Left ventricle myocardium inferior (tissue), 1 donor: ENCODE results near the gene DDX18. TPM values are rescaled to one million over a fixed set of nuclear protein-coding genes. Genes with fewer than 3 reads are reported as not detected.

Experiments
- DNase-seq: peaks from one replicate; pipeline ENCODE4 v3.0.0-alpha.2; 2020
- H3K27ac ChIP-seq: fragments of 200-600 bp; replicated peaks from 2 replicates; pipeline ENCODE4 v1.8.0; 2021
- H3K27me3 ChIP-seq: fragments of 200-600 bp; 2 replicates; pipeline ENCODE4 v1.8.0; 2021; ENCODE audit warnings: low read depth
- H3K36me3 ChIP-seq: fragments of 200-600 bp; 2 replicates; pipeline ENCODE4 v1.8.0; 2021
- H3K4me1 ChIP-seq: fragments of 200-600 bp; 2 replicates; pipeline ENCODE4 v1.8.0; 2021
- H3K4me3 ChIP-seq: fragments of 200-600 bp; 2 replicates; pipeline ENCODE4 v1.8.0; 2021; ENCODE audit warnings: mild to moderate bottlenecking, moderate library complexity
- H3K9me3 ChIP-seq: fragments of 200-600 bp; replicated peaks from 2 replicates; pipeline ENCODE4 v1.8.0; 2021
- intact Hi-C: fragments of 100-400 bp; cut with micrococcal nuclease; formaldehyde crosslinking; loops from one replicate; pipeline ENCODE4 v1.11.0; 2022
- long read RNA-seq: library from polyadenylated mRNA; unstranded; transcript quantifications from one replicate; pipeline ENCODE4 v2.0.0, GENCODE V29; 2021
- total RNA-seq: library from RNA; stranded (reverse); fragmentation: NEBNext Ultra II Directional; extraction: Animal tissue kit (Norgen Biotek cat#: 25700); gene quantifications from one replicate; pipeline ENCODE4 v1.2.1, GENCODE V29; 2021
- TF ChIP-seq, protein P1 (sequence below): fragments of 200-600 bp; IDR thresholded peaks from 2 replicates; pipeline ENCODE4 v1.8.0; 2021; ENCODE audit warnings: antibody characterized with exemption, mild to moderate bottlenecking, borderline replicate concordance
- donor health status: DM: no; HTN: yes; CAD: no; lungs with severe emphysema.

DDX18 gene
- total RNA-seq, result 25.5 TPM
- long read RNA-seq, transcript DDX18-201 (14 exons, 3,796 nt), result major isoform, 28 of 31 reads
- long read RNA-seq, partial matches to known transcripts, result 0 of 31 reads
- long read RNA-seq, other reads (novel, unspliced or antisense), result 3 of 31 reads

- H3K36me3 ChIP-seq, result peaks cover 24% of the 10 kb centered on the region
- peak; percentile 97 for DNase-seq
- H3K9me3 ChIP-seq, result no peaks in the 10 kb centered on the region
- peak within 1 kb of the TSS; percentile 91 for H3K4me3 ChIP-seq
- peaks cover 31% of the 10 kb centered on the region for H3K4me1 ChIP-seq
- TF ChIP-seq, protein P1, sequence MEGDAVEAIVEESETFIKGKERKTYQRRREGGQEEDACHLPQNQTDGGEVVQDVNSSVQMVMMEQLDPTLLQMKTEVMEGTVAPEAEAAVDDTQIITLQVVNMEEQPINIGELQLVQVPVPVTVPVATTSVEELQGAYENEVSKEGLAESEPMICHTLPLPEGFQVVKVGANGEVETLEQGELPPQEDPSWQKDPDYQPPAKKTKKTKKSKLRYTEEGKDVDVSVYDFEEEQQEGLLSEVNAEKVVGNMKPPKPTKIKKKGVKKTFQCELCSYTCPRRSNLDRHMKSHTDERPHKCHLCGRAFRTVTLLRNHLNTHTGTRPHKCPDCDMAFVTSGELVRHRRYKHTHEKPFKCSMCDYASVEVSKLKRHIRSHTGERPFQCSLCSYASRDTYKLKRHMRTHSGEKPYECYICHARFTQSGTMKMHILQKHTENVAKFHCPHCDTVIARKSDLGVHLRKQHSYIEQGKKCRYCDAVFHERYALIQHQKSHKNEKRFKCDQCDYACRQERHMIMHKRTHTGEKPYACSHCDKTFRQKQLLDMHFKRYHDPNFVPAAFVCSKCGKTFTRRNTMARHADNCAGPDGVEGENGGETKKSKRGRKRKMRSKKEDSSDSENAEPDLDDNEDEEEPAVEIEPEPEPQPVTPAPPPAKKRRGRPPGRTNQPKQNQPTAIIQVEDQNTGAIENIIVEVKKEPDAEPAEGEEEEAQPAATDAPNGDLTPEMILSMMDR, result peak; percentile 100
- H3K27me3 ChIP-seq, result no peaks in the 10 kb centered on the region
- H3K27ac ChIP-seq, result peak within 1 kb of the TSS; percentile 91
- intact Hi-C loops, result no loop called here
These were observed at the start of gene DDX18 for GRCh38 chr2:117814417-117815264. Gene DDX18, plus strand, starts transcription at chr2:117814691. Its CDS starts 87 bp downstream, at chr2:117814778.

GRCh38 chr2:117770730-117771129 lies 43.8 kb upstream of the DDX18 start:
- no peak overlapping the region for H3K27ac ChIP-seq
- intact Hi-C loops, result no loop called here
- no peaks in the 10 kb centered on the region for H3K36me3 ChIP-seq
- H3K27me3 ChIP-seq, result peaks cover 19% of the 10 kb centered on the region
- TF ChIP-seq, protein P1, result no peak
- no peaks in the 10 kb centered on the region for H3K9me3 ChIP-seq
- no peak for DNase-seq
- no peaks in the 10 kb centered on the region for H3K4me1 ChIP-seq
- no peak overlapping the region for H3K4me3 ChIP-seq

DNA sequence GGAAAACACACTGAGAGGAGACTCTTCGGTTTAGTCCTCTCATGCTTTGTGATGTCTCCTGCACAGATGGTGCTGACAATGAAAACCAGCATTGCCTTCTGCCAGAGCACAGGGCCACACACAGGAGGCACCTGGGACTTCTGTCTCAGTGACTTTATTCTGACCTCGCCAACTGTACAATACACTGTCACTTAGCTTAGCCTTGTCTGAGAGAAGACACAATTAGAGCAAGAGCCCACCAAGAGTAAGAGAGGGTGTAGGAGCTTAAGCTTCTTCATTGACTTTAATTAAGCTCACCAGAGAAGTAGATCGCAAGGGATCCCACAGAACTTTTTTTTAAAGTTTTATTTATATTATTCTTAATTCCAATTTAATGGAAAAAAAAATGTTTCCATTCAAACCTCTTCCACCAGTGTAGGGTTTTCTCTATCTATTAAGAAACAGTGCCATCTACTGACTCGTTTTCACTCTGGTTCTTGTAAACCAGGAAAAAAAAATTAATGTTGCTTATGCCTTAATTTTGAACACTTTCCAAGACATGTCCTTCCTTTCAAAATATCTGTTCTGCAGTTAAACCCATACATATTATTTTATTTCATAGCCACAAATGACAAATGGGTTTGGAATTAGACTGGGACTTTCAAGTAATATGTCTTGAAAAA lies 42.4 kb upstream of the DDX18 start:
- no peak for DNase-seq
- TF ChIP-seq, protein P1, result peak; percentile 46
- Histone ChIP-seq H3K9me3 (no peaks in the 10 kb centered on the region), H3K4me1 (no peaks in the 10 kb centered on the region), H3K4me3 (no peak overlapping the region), H3K27me3 (peaks cover 19% of the 10 kb centered on the region), H3K27ac (no peak overlapping the region), H3K36me3 (no peaks in the 10 kb centered on the region)
- intact Hi-C loops, result no loop called here

DNA sequence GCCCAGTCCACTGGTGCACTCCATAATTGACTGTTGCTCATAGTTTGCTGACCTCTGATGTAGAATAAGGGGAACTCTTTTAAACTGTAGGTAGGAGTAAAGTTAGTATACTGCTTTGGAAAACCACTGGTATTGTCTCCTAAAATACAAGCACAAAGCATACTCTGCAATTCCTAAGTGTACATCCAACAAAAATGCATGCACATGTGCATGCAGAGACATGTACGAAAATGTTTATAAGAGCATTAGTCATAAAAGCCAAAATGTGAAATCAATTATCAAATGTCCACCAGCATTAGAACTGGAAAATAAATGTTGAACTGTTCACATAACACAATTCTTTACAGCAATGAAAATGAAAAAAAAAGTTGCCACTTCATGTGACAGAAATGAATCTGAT lies 39.8 kb upstream of the DDX18 start:
- no peak overlapping the region for H3K27ac ChIP-seq
- H3K4me1 ChIP-seq, result no peaks in the 10 kb centered on the region
- H3K27me3 ChIP-seq, result peaks cover 17% of the 10 kb centered on the region
- H3K4me3 ChIP-seq, result no peak overlapping the region
- no peak for DNase-seq
- intact Hi-C loops, result no loop called here
- H3K9me3 ChIP-seq, result no peaks in the 10 kb centered on the region
- TF ChIP-seq, protein P1, result no peak
- H3K36me3 ChIP-seq, result no peaks in the 10 kb centered on the region

GRCh38 chr2:117775703-117776219 lies 38.7 kb upstream of the DDX18 start:
- H3K9me3 ChIP-seq, result no peaks in the 10 kb centered on the region
- DNase-seq, result no peak
- no peak overlapping the region for H3K4me3 ChIP-seq
- TF ChIP-seq, protein P1, result no peak
- H3K27me3 ChIP-seq, result peaks cover 9% of the 10 kb centered on the region
- no peak overlapping the region for H3K27ac ChIP-seq
- no peaks in the 10 kb centered on the region for H3K36me3 ChIP-seq
- intact Hi-C loops, result no loop called here
- H3K4me1 ChIP-seq, result no peaks in the 10 kb centered on the region
